Breast epithelium (tissue), 4 donors: ENCODE results near the gene BMP2K. TPM values are rescaled to one million over a fixed set of nuclear protein-coding genes. Genes with fewer than 3 reads are reported as not detected.

ENCODE experiments used
- DNase-seq, 2 donors: peaks; one replicate each; pipeline ENCODE4 v3.0.0-alpha.2; 2019; ENCODE audit warnings: low spot score in 2 of 2
- H3K27ac ChIP-seq, 2 donors: fragments of 200-600 bp; sonication (generic) in 1 of 2; one replicate each; pipeline ENCODE4 v1.5.1; 2016 to 2019; ENCODE audit warnings: mild to moderate bottlenecking in 1 of 2
- H3K27me3 ChIP-seq, 2 donors: fragments of 200-600 bp; sonication (generic) in 1 of 2; one replicate each; pipeline versions ENCODE4 v1.5.1 to v1.6.0; 2017 to 2019; ENCODE audit warnings: control low read depth in 1 of 2, mild to moderate bottlenecking in 1 of 2
- H3K36me3 ChIP-seq: fragments of 200-600 bp; one replicate; pipeline ENCODE4 v1.5.1; 2019
- H3K4me1 ChIP-seq, 2 donors: fragments of 200-600 bp; sonication (generic); one replicate each; pipeline ENCODE4 v1.5.1; 2016 to 2019; ENCODE audit warnings: control low read depth in 1 of 2
- H3K4me3 ChIP-seq, 3 donors: fragments of 200-600 bp; sonication (generic); 1 replicate in 2 of 3; 2 replicates in 1 of 3; pipeline ENCODE4 v1.5.1; 2016 to 2019; ENCODE audit warnings: mild to moderate bottlenecking in 3 of 3, moderate library complexity in 2 of 3
- H3K9me3 ChIP-seq, 2 donors: fragments of 200-600 bp; sonication (generic) in 1 of 2; one replicate each; pipeline ENCODE4 v1.5.1; 2016 to 2019; ENCODE audit warnings: control low read depth in 1 of 2
- POLR2A ChIP-seq: fragments of 450-650 bp; IDR thresholded peaks from one replicate; pipeline ENCODE4 v1.6.1; 2016; ENCODE audit warnings: antibody characterized with exemption, mild to moderate bottlenecking, moderate library complexity
- POLR2AphosphoS5 ChIP-seq, 3 donors: sonication (generic); formaldehyde crosslinking; IDR thresholded peaks; one replicate each; pipeline ENCODE4 v1.6.1; 2017; ENCODE audit warnings: antibody characterized with exemption in 3 of 3
- intact Hi-C: fragments of 100-400 bp; cut with DNase I; formaldehyde crosslinking; loops from one replicate; pipeline ENCODE4 v1.15.1; 2023; ENCODE audit warnings: low total_unique reads
- total RNA-seq, 3 donors: library from RNA; depleted of rRNA; stranded (reverse); fragments of >200 nt; gene quantifications; one replicate each; pipeline ENCODE4 v1.1.0, GENCODE V29; 2016
- TF ChIP-seq, protein P1 (sequence below), 3 donors: fragments of 450-650 bp; IDR thresholded peaks; one replicate each; pipeline ENCODE4 v1.5.1; 2016 to 2017; ENCODE audit warnings: antibody characterized with exemption in 3 of 3, mild to moderate bottlenecking in 3 of 3, moderate library complexity in 3 of 3

Gene BMP2K
- total RNA-seq, 3 donors from 2014 or later = 42.3 to 134 (median 42.4) TPM

DNA sequence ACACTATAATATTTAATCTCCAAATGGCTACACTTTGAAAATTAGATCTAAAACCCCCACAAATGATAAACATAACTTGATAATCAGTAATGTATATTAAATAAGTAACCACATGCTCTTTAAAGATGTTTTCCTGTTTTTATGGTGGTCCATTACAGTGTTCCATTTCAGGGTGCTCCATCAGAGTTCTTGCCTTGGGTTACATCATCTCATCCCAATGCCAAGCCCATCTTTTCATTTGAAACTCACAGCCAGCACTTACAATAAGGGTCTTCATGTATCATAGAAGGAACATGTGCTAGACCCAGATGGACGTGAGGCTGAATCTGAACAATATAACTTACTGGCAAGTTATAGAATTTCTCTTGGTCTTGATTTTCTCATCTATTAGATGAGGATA lies 173.6 kb downstream of the BMP2K start:
- intact Hi-C loops = no loop called here

DNA sequence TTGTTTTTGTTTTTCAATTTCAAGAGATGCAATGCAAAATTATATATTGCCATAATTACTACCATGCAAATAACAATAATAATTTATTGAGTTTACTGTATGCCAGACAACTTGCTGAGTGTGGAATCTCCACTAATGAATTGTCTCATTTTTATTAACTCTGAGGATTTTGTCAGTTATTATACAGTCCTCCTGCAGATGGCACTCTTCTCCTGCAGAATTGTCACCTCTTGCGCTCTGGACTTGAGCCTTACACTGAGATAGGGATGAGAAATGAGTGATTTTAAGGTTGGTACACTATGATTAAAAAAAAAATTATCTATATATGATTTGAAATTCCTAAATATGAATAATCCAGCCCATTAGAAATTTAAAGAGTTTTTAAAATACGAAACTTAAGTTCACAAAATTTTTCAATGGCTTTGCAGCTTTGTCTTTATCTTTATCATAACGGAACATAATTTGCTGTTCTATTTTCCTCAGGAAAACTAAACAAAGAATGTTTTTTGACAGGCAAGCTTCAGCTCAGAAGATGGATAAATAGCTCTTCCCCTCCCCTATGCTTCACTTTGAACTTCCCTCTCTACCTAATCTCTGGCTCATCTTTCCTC lies 175.8 kb downstream of the BMP2K start:
- Histone ChIP-seq H3K4me3 (no peak overlapping the region), H3K27me3 (no peaks in the 10 kb centered on the region), H3K36me3 (no peaks in the 10 kb centered on the region), H3K9me3 (no peaks in the 10 kb centered on the region), H3K27ac (no peak overlapping the region), H3K4me1 (no peaks in the 10 kb centered on the region)
- no peak for DNase-seq
- intact Hi-C loops = no loop called here
- TF ChIP-seq POLR2A = no peak
- TF ChIP-seq, protein P1, sequence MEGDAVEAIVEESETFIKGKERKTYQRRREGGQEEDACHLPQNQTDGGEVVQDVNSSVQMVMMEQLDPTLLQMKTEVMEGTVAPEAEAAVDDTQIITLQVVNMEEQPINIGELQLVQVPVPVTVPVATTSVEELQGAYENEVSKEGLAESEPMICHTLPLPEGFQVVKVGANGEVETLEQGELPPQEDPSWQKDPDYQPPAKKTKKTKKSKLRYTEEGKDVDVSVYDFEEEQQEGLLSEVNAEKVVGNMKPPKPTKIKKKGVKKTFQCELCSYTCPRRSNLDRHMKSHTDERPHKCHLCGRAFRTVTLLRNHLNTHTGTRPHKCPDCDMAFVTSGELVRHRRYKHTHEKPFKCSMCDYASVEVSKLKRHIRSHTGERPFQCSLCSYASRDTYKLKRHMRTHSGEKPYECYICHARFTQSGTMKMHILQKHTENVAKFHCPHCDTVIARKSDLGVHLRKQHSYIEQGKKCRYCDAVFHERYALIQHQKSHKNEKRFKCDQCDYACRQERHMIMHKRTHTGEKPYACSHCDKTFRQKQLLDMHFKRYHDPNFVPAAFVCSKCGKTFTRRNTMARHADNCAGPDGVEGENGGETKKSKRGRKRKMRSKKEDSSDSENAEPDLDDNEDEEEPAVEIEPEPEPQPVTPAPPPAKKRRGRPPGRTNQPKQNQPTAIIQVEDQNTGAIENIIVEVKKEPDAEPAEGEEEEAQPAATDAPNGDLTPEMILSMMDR (IDR thresholded peaks at IDR 0.05) = peak; percentile 47 to 71 (median 54)

More for the DNA sequence above, 173.6 kb downstream of the BMP2K start:
- no peak for TF ChIP-seq POLR2A
- TF ChIP-seq, protein P1 (IDR thresholded peaks at IDR 0.05) = no peak
- no peak for TF ChIP-seq POLR2AphosphoS5 (IDR thresholded peaks at IDR 0.05)
- Histone ChIP-seq H3K36me3 (no peaks in the 10 kb centered on the region), H3K4me1 (no peaks in the 10 kb centered on the region), H3K4me3 (no peak overlapping the region), H3K27me3 (no peaks in the 10 kb centered on the region), H3K27ac (no peak overlapping the region), H3K9me3 (no peaks in the 10 kb centered on the region)
- no peak for DNase-seq

- no peaks in the 10 kb centered on the region for H3K9me3 ChIP-seq
- no peak overlapping the region for H3K27ac ChIP-seq
- intact Hi-C loops = no loop called here
Observed at GRCh38 chr4:78953231-78953630, 177.1 kb downstream of the BMP2K start.

GRCh38 chr4:78953769-78954666 lies 177.9 kb downstream of the BMP2K start:
- no peaks in the 10 kb centered on the region for H3K27me3 ChIP-seq
- H3K27ac ChIP-seq = no peak overlapping the region
- intact Hi-C loops = no loop called here
- no peaks in the 10 kb centered on the region for H3K36me3 ChIP-seq
- no peaks in the 10 kb centered on the region for H3K4me1 ChIP-seq
- TF ChIP-seq POLR2AphosphoS5 (IDR thresholded peaks at IDR 0.05) = no peak
- TF ChIP-seq, protein P1 (IDR thresholded peaks at IDR 0.05) = peak in 1 of 3 donors; percentile 8
- H3K9me3 ChIP-seq = no peaks in the 10 kb centered on the region
- DNase-seq = no peak
- H3K4me3 ChIP-seq = no peak overlapping the region

More at GRCh38 chr4:78953231-78953630, 177.1 kb downstream of the BMP2K start:
- no peaks in the 10 kb centered on the region for H3K27me3 ChIP-seq
- no peak overlapping the region for H3K4me3 ChIP-seq
- H3K36me3 ChIP-seq = no peaks in the 10 kb centered on the region
- H3K4me1 ChIP-seq = no peaks in the 10 kb centered on the region
- TF ChIP-seq, protein P1 (IDR thresholded peaks at IDR 0.05) = no peak
- TF ChIP-seq POLR2AphosphoS5 (IDR thresholded peaks at IDR 0.05) (no peak), POLR2A (no peak)
- no peak for DNase-seq

DNA sequence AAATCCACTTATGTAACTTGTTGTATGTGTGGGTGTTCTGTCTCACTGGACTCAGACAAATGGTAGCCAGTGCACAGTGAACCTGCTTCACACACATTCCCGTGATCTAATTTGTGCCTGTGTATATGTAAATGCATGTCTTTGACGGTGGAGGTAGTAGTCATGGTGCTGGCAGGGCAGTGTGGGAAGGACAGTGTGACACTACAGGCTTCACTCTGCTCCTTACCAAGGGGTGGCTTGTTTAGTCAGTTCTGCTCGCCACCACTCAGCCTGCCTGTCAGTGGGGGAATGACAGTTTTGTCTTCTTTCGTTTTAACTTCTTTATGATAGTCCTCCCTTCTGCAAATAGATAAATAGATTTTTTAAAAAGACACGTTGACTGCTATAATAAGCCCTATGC lies 180.8 kb downstream of the BMP2K start:
- Histone ChIP-seq H3K36me3 (no peaks in the 10 kb centered on the region), H3K27ac (no peak overlapping the region), H3K4me3 (no peak overlapping the region), H3K27me3 (no peaks in the 10 kb centered on the region), H3K4me1 (no peaks in the 10 kb centered on the region), H3K9me3 (no peaks in the 10 kb centered on the region)
- no peak for DNase-seq
- TF ChIP-seq, protein P1 (IDR thresholded peaks at IDR 0.05) = no peak
- TF ChIP-seq POLR2AphosphoS5 (IDR thresholded peaks at IDR 0.05) = no peak
- TF ChIP-seq POLR2A = no peak
- intact Hi-C loops = loop anchor here (5.0 kb wide), 1 partner anchor 1115 kb away; the partner anchor contains the start of gene ANTXR2
